ENCODE measurements around the gene TBC1D17.
A peak's percentile ranks its signal among the peaks of the same experiment; 100 is the strongest.

The TBC1D17 gene

DNA sequence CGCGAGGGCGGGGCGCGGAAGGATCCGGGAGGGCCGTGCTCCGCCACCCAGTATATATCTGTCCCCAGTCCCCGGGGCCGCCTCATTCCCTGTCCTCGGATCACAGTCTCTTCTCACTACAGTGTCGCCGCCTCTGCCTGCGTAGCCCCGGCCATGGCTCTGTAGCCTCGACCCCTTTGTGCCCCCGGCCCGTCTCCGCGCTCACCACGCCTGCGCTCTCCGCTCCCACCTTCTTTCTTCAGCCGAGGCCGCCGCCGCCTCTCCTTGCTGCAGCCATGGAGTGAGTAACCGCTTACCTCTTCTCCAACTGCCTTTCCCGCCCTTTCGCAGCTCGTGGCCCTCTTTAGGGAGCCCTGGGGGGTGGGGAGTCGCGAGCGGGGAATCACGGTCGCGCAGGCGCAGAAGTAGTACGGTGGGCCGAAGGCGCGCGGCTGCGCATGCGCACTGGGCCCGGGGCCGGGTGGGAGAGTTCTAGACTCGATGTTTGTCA, 51.7 kb downstream of the TBC1D17 start, which contains the start of the genes ATF5 and NUP62:
TSS of gene ATF5 (plus strand) at position 85 of the 490 bp plus-strand sequence. CDS start 1,646 bp downstream, outside the sequence.
TSS of gene NUP62 (minus strand) at position 384 of the 490 bp plus-strand sequence. CDS start 19,697 bp downstream, outside the sequence.
- Histone ChIP-seq H3K36me3 (ENCODE audit: control insufficient read depth, insufficient read depth, low read length) (peaks cover 4% of the 10 kb centered on the region), H3K9ac (ENCODE audit: low read length) (peak within 1 kb of the TSS; percentile 91), H3K27me3 (ENCODE audit: control insufficient read depth, insufficient read depth, low read length) (no peaks in the 10 kb centered on the region), H3K4me1 (ENCODE audit: control insufficient read depth, insufficient read depth, low read length) (peaks cover 5% of the 10 kb centered on the region), H3K4me3 (ENCODE audit: low read length) (peak within 1 kb of the TSS; percentile 85), H3K27ac (ENCODE audit: low read depth, low read length) (peak within 1 kb of the TSS; percentile 87)

DNA sequence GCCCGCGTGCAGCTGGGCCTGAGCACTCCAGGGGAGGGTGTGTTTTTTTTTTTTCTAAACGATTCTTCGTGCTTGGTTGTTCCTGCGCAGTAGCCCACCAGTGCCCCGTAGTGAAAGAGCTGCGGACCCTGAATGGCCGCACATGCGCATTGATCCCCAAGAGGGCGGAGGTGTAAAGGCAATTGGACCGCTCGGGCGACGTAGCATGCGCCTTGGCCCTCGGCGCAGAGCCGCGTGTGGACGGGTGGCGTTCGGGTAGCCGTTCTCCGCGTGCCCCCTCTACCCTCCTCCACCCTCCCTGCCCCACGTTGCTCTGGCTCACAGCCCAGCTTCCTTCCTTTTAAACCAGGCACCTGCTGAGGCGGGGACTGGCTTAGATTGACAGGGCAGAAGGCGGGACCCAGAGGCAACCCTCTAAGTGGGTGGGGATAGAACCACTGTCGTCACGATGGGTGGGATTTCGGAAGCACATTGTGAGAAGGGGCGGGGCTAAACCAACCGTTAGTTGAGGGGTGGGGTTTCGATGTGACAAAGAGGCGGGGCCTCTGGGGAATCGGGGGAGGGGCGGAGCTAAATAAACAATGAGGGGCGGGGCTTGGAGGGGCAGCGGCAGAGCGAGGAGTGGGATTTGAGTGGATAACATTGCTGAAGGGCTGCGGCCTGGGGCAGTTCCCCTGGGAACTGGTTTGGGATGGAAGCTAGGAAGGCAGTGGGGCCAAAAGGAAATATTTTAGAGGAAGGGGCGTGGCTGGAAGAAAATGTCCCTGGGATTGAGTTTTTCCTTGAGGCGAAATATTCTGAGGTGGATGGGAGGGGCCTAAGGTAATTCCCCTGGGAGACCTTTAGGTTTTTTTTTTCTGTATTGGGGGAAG, 52.3 kb downstream of the TBC1D17 start:
- peaks cover 4% of the 10 kb centered on the region for H3K36me3 ChIP-seq (ENCODE audit: control insufficient read depth, insufficient read depth, low read length)
- H3K27ac ChIP-seq (ENCODE audit: low read depth, low read length): peak overlapping the region; percentile 87
- H3K4me1 ChIP-seq (ENCODE audit: control insufficient read depth, insufficient read depth, low read length): peaks cover 5% of the 10 kb centered on the region
- H3K4me3 ChIP-seq (ENCODE audit: low read length): peak overlapping the region; percentile 85
- no peaks in the 10 kb centered on the region for H3K27me3 ChIP-seq (ENCODE audit: control insufficient read depth, insufficient read depth, low read length)
- H3K9ac ChIP-seq (ENCODE audit: low read length): peak overlapping the region; percentile 91

DNA sequence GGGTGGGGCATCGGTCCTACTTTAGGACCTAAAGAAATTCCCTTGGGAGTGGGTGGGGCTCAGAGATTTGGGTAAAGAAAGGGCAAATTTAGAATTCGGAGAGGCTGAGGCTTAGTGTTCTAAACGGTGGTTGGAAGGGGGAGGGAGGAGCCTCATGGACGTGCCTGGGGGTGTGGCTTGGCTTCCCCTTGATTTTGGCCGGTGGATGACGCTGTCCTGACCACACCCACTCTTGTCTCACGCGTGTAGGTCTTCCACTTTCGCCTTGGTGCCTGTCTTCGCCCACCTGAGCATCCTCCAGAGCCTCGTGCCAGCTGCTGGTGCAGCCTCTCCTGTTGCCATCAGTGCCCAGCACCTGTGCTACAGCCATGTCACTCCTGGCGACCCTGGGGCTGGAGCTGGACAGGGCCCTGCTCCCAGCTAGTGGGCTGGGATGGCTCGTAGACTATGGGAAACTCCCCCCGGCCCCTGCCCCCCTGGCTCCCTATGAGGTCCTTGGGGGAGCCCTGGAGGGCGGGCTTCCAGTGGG, 53.0 kb downstream of the TBC1D17 start:
- peaks cover 4% of the 10 kb centered on the region for H3K36me3 ChIP-seq (ENCODE audit: control insufficient read depth, insufficient read depth, low read length)
- H3K4me3 ChIP-seq (ENCODE audit: low read length): peak overlapping the region; percentile 30
- H3K9ac ChIP-seq (ENCODE audit: low read length): no peak overlapping the region
- peaks cover 5% of the 10 kb centered on the region for H3K4me1 ChIP-seq (ENCODE audit: control insufficient read depth, insufficient read depth, low read length)
- no peaks in the 10 kb centered on the region for H3K27me3 ChIP-seq (ENCODE audit: control insufficient read depth, insufficient read depth, low read length)
- no peak overlapping the region for H3K27ac ChIP-seq (ENCODE audit: low read depth, low read length)

DNA sequence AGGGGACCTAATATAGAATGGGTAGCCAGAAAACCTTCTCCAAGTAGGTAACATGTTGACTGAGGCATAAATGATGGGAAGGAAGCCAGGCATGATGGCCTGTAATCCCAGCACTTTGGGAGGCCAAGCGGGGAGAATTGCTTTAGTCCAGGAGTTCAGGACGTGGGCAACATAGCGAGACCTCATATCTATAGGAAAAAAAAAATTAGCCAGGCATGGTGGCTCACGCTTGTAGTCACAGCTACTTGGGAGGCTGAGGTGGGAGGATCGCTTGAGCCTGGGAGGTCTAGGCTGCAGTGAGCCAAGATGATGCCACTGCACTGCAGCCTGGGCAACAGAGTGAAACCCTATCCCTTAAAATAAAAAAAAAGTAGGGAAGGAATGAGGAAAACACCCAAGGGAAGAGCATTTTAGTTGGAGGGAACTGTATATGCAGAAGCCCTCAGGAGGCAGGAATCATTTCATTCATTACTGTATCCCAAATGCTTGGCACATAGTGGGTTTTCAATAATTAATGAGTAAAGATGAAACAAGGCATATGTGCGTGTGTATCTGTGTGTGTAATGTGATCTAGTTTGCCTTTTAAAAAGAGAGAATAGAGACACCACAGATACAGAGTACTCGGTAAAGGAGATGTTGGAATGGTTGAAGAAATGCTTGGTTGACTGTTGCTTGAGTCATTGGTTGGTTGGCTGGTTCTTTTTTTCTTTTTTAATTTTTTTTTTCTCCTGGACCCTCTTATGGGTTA, 54.0 kb downstream of the TBC1D17 start:
- no peak overlapping the region for H3K27ac ChIP-seq (ENCODE audit: low read depth, low read length)

DNA sequence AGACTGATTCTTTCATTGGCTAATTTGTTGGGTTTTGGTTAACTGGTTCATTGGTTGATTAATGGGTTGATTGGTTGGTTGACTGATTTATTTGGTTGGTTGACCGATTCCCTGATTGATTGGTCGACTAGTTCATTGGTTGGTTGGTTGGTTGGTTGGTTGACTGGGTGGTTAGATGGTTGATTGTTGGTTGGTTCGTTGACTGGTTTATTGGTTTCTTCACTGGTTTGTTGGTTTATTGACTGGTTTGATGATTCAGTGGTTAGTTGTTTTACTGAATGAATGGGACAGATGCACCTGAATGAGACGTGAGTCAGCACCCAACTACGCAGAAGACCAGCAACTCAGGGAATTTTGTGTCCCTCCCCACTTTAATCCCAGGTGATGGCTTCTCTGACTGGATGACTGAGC, 54.5 kb downstream of the TBC1D17 start:
- Histone ChIP-seq H3K27me3 (ENCODE audit: control insufficient read depth, insufficient read depth, low read length) (no peaks in the 10 kb centered on the region), H3K9ac (ENCODE audit: low read length) (no peak overlapping the region), H3K4me3 (ENCODE audit: low read length) (no peak overlapping the region), H3K4me1 (ENCODE audit: control insufficient read depth, insufficient read depth, low read length) (peaks cover 5% of the 10 kb centered on the region), H3K36me3 (ENCODE audit: control insufficient read depth, insufficient read depth, low read length) (peaks cover 4% of the 10 kb centered on the region), H3K27ac (ENCODE audit: low read depth, low read length) (no peak overlapping the region)

More for the DNA sequence above, 54.0 kb downstream of the TBC1D17 start:
- peaks cover 4% of the 10 kb centered on the region for H3K36me3 ChIP-seq (ENCODE audit: control insufficient read depth, insufficient read depth, low read length)
- H3K4me3 ChIP-seq (ENCODE audit: low read length): no peak overlapping the region
- H3K9ac ChIP-seq (ENCODE audit: low read length): no peak overlapping the region
- peaks cover 5% of the 10 kb centered on the region for H3K4me1 ChIP-seq (ENCODE audit: control insufficient read depth, insufficient read depth, low read length)
- H3K27me3 ChIP-seq (ENCODE audit: control insufficient read depth, insufficient read depth, low read length): no peaks in the 10 kb centered on the region

DNA sequence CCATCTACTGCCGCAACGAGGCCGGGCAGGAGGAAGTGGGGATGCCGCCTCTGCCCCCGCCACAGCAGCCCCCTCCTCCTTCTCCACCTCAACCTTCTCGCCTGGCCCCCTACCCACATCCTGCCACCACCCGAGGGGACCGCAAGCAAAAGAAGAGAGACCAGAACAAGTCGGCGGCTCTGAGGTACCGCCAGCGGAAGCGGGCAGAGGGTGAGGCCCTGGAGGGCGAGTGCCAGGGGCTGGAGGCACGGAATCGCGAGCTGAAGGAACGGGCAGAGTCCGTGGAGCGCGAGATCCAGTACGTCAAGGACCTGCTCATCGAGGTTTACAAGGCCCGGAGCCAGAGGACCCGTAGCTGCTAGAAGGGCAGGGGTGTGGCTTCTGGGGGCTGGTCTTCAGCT, 55.2 kb downstream of the TBC1D17 start:
- H3K9ac ChIP-seq (ENCODE audit: low read length): no peak overlapping the region
- H3K27ac ChIP-seq (ENCODE audit: low read depth, low read length): no peak overlapping the region
- H3K36me3 ChIP-seq (ENCODE audit: control insufficient read depth, insufficient read depth, low read length): peaks cover under 1% of the 10 kb centered on the region
- no peak overlapping the region for H3K4me3 ChIP-seq (ENCODE audit: low read length)
- no peaks in the 10 kb centered on the region for H3K27me3 ChIP-seq (ENCODE audit: control insufficient read depth, insufficient read depth, low read length)
- peaks cover 3% of the 10 kb centered on the region for H3K4me1 ChIP-seq (ENCODE audit: control insufficient read depth, insufficient read depth, low read length)

DNA sequence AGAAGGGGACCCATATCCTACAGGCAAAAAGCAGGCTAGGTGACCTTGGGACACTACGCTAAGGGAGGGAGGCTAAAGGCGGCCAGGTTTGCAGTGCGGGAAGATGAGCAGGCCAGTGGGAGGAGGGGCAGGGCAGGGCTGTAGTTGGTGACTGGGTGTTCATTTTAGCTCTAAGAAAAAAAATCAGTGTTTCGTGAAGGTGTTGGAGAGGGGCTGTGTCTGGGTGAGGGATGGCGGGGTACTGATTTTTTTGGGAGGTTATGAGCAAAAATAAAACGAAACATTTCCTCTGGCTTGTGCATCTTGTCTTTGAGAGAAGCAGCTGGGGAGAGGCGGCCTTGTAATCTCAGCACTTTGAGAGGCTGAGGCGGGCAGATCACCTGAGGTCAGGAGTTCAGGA, 56.1 kb downstream of the TBC1D17 start:
- Histone ChIP-seq H3K27ac (ENCODE audit: low read depth, low read length) (no peak overlapping the region), H3K36me3 (ENCODE audit: control insufficient read depth, insufficient read depth, low read length) (no peaks in the 10 kb centered on the region), H3K27me3 (ENCODE audit: control insufficient read depth, insufficient read depth, low read length) (no peaks in the 10 kb centered on the region), H3K9ac (ENCODE audit: low read length) (no peak overlapping the region), H3K4me3 (ENCODE audit: low read length) (no peak overlapping the region), H3K4me1 (ENCODE audit: control insufficient read depth, insufficient read depth, low read length) (no peaks in the 10 kb centered on the region)

DNA sequence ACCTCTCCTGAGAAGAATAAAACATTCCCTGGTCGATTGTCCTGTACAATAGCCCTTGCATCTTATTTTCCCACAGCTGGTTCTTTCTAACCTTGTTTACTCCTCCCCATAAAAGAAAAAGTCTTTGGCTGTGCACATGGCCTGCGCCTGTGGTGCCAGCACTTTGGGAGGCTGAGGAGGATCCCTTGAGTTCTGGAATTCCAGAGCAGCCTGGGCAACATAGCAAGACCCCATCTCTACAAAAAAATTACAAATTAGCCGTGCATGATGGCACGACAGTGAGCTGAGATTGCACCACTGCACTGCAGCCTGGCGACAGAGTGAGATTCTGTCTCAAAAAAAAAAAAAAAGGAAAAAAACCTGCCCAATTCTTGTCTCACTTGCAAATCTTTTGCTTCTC, 59.0 kb downstream of the TBC1D17 start:
- Histone ChIP-seq H3K27me3 (ENCODE audit: control insufficient read depth, insufficient read depth, low read length) (no peaks in the 10 kb centered on the region), H3K36me3 (ENCODE audit: control insufficient read depth, insufficient read depth, low read length) (no peaks in the 10 kb centered on the region), H3K9ac (ENCODE audit: low read length) (no peak overlapping the region), H3K4me3 (ENCODE audit: low read length) (no peak overlapping the region), H3K4me1 (ENCODE audit: control insufficient read depth, insufficient read depth, low read length) (no peaks in the 10 kb centered on the region), H3K27ac (ENCODE audit: low read depth, low read length) (no peak overlapping the region)

DNA sequence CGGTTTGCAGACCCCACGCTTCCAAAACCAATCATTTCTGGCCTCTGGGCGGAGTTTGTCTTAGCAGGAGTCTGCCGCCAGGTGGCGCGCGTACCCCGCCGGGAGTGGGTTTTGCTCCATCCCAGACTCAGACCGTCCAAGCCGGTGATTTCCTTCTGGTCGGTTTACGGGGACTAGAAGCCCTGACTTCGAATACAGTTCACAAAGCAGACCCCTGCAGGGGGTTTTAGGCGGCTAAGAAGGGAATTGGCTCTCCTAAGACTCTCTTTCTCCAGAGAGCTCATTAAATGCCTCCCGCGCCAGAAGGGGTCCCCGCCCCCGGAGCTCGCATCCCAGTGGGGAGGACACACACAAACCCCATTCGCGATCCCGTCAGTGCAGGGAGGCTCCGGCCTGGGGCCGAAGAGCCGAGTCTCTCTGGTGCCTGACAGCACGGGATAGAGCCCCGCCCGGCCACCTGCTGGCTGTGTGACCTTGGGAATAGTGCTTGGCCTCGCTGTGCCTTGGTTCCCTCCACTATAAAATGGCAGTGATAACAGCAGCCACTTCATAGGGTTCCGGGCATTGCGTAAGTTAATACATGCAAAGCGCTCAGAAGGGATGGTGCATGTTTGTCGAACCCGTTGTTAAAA, 60.4 kb downstream of the TBC1D17 start:
- H3K4me1 ChIP-seq (ENCODE audit: control insufficient read depth, insufficient read depth, low read length): no peaks in the 10 kb centered on the region
- H3K36me3 ChIP-seq (ENCODE audit: control insufficient read depth, insufficient read depth, low read length): no peaks in the 10 kb centered on the region
- no peak overlapping the region for H3K27ac ChIP-seq (ENCODE audit: low read depth, low read length)
- no peak overlapping the region for H3K9ac ChIP-seq (ENCODE audit: low read length)
- no peaks in the 10 kb centered on the region for H3K27me3 ChIP-seq (ENCODE audit: control insufficient read depth, insufficient read depth, low read length)
- peak overlapping the region; percentile 51 for H3K4me3 ChIP-seq (ENCODE audit: low read length)

All from rectal smooth muscle tissue (tissue), 1 donor.